Measurements from ENCODE around the gene DIAPH2.

The DIAPH2 gene

GRCh38 chrX:96761566-96761965, 76.9 kb downstream of the DIAPH2 start:
- Histone ChIP-seq H3K27me3 (replicated peaks) (no peaks in the 10 kb centered on the region), H3K4me3 (ENCODE audit: low read depth, low read length) (no peak overlapping the region), H3K27ac (no peak overlapping the region), H3K36me3 (replicated peaks) (no peaks in the 10 kb centered on the region)
- no peak for TF ChIP-seq CTCF (IDR thresholded peaks at IDR 0.05; ENCODE audit: low read depth, low read length, missing control alignments)
- DNase-seq: no peak
- in situ Hi-C loops (cut with HindIII; ENCODE audit: low pct_ligation_motif_present, low sequenced_read_pairs): no loop called here

GRCh38 chrX:96763608-96764007, 79.0 kb downstream of the DIAPH2 start:
- no peak for TF ChIP-seq CTCF (IDR thresholded peaks at IDR 0.05; ENCODE audit: low read depth, low read length, missing control alignments)
- in situ Hi-C loops (cut with HindIII; ENCODE audit: low pct_ligation_motif_present, low sequenced_read_pairs): no loop called here
- DNase-seq: no peak

GRCh38 chrX:96764864-96765263, 80.2 kb downstream of the DIAPH2 start:
- Histone ChIP-seq H3K36me3 (replicated peaks) (no peaks in the 10 kb centered on the region), H3K27ac (no peak overlapping the region), H3K27me3 (replicated peaks) (no peaks in the 10 kb centered on the region), H3K4me3 (ENCODE audit: low read depth, low read length) (no peak overlapping the region)
- no peak for TF ChIP-seq CTCF (IDR thresholded peaks at IDR 0.05; ENCODE audit: low read depth, low read length, missing control alignments)
- in situ Hi-C loops (cut with HindIII; ENCODE audit: low pct_ligation_motif_present, low sequenced_read_pairs): no loop called here
- no peak for DNase-seq

More at GRCh38 chrX:96763608-96764007, 79.0 kb downstream of the DIAPH2 start:
- H3K27me3 ChIP-seq (replicated peaks): no peaks in the 10 kb centered on the region
- no peaks in the 10 kb centered on the region for H3K36me3 ChIP-seq (replicated peaks)
- H3K27ac ChIP-seq: no peak overlapping the region
- H3K4me3 ChIP-seq (ENCODE audit: low read depth, low read length): no peak overlapping the region

GRCh38 chrX:96770315-96770714, 85.7 kb downstream of the DIAPH2 start:
- in situ Hi-C loops (cut with HindIII; ENCODE audit: low pct_ligation_motif_present, low sequenced_read_pairs): no loop called here
- Histone ChIP-seq H3K4me3 (ENCODE audit: low read depth, low read length) (no peak overlapping the region), H3K27ac (no peak overlapping the region), H3K27me3 (replicated peaks) (no peaks in the 10 kb centered on the region), H3K36me3 (replicated peaks) (no peaks in the 10 kb centered on the region)
- DNase-seq: no peak
- peak; percentile 19 for TF ChIP-seq CTCF (IDR thresholded peaks at IDR 0.05; ENCODE audit: low read depth, low read length, missing control alignments)

GRCh38 chrX:96771486-96771885, 86.8 kb downstream of the DIAPH2 start:
- in situ Hi-C loops (cut with HindIII; ENCODE audit: low pct_ligation_motif_present, low sequenced_read_pairs): no loop called here
- Histone ChIP-seq H3K4me3 (ENCODE audit: low read depth, low read length) (no peak overlapping the region), H3K36me3 (replicated peaks) (no peaks in the 10 kb centered on the region), H3K27ac (no peak overlapping the region), H3K27me3 (replicated peaks) (no peaks in the 10 kb centered on the region)
- no peak for TF ChIP-seq CTCF (IDR thresholded peaks at IDR 0.05; ENCODE audit: low read depth, low read length, missing control alignments)
- DNase-seq: no peak

- DNase-seq: no peak
- in situ Hi-C loops (cut with HindIII; ENCODE audit: low pct_ligation_motif_present, low sequenced_read_pairs): no loop called here
- Histone ChIP-seq H3K4me3 (ENCODE audit: low read depth, low read length) (no peak overlapping the region), H3K36me3 (replicated peaks) (no peaks in the 10 kb centered on the region), H3K27me3 (replicated peaks) (no peaks in the 10 kb centered on the region), H3K27ac (no peak overlapping the region)
- no peak for TF ChIP-seq CTCF (IDR thresholded peaks at IDR 0.05; ENCODE audit: low read depth, low read length, missing control alignments)
Observed at GRCh38 chrX:96774116-96774515, 89.5 kb downstream of the DIAPH2 start.

Measured in brain microvascular endothelial cell (primary cell).